GM12801 (cell line): ENCODE measurements around the gene TDRD3.

Experiments
- CTCF ChIP-seq: IDR thresholded peaks from one replicate; pipeline ENCODE4 v1.5.1; 2011; ENCODE audit warnings: control low read depth; ENCODE audit not compliant: insufficient read length; ENCODE audit errors: extremely low read depth

The TDRD3 gene

GRCh38 chr13:60402022-60402421 is 5.0 kb downstream of the TDRD3 start:
- TF ChIP-seq CTCF, result no peak

- no peak for TF ChIP-seq CTCF
Observed at GRCh38 chr13:60407095-60407494, 10.1 kb downstream of the TDRD3 start.

GRCh38 chr13:60410299-60410698 is 13.3 kb downstream of the TDRD3 start:
- TF ChIP-seq CTCF, result no peak

GRCh38 chr13:60411464-60411863 is 14.4 kb downstream of the TDRD3 start:
- TF ChIP-seq CTCF, result no peak

- no peak for TF ChIP-seq CTCF
Observed at GRCh38 chr13:60411983-60412382, 15.0 kb downstream of the TDRD3 start.

- TF ChIP-seq CTCF, result no peak
Observed at GRCh38 chr13:60412909-60413616, 16.0 kb downstream of the TDRD3 start.

- no peak for TF ChIP-seq CTCF
Observed at GRCh38 chr13:60414177-60414576, 17.2 kb downstream of the TDRD3 start.
